Midbrain (tissue), 1 donor: ENCODE results near the gene GNL2.
"Not testable (repeated sequence)": the region's sequence is repeated elsewhere in the genome, so short reads cannot be mapped to it uniquely, and the experiment has no call there.

Experiments
- DNase-seq: peaks from one replicate; lab custom pipeline; 2025; lab: John Stamatoyannopoulos, UW

The GNL2 gene

GRCh38 chr1:37606481-37607263 lies 10.9 kb upstream of the GNL2 start:
- DNase-seq: no peak

- no peak for DNase-seq
Observed at GRCh38 chr1:37605806-37606474, 10.2 kb upstream of the GNL2 start.

DNA sequence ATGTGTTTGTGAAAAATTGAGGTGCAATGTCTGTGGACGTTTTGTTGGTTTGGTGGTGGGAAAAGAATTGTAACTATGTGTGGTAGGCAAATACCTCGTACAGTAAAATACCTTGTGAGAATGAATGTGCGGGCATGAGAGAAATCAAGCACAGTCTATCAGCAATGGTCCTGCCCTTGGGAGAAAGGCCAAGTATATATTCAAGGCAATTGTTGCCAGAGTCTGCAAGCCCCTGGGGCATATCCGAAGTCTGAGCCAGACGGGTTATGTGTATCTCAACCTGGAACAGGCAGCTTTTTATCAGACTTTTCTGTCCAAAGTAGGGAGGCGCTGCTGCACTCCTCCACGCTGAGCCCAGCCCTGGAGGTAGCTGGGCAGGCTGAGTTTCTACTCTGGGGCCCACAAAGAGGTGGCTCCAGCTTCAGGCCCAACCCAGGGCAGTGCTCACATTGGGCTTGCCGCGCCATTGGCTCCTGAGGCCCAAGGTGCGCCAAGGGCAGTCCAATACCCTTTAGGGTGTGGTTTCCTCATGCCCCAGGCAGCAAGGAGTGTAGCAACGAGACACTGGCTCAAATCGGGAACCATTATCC lies 9.4 kb upstream of the GNL2 start:
- no peak for DNase-seq

GRCh38 chr1:37602750-37603694 lies 7.3 kb upstream of the GNL2 start:
- no peak for DNase-seq

DNA sequence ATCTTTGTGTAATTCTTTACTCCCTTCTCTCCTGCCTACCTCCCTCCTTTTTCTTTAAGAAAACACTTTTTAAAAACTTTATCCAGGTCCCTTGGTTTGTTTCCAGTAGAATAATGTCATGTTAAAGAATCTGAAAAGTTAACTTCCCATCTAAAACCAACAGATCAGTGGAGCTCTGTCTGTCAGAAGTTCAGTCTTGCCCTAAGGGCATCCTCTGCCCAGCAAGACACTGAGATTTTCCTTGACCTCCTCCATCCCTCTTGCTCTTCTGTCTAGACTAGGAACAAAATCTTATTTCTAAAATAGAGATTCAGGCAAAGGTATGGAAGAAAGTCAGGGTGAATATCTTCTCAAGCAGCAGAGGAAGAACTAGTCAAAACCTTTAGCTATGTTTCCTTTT lies 5.7 kb upstream of the GNL2 start:
- no peak for DNase-seq

DNA sequence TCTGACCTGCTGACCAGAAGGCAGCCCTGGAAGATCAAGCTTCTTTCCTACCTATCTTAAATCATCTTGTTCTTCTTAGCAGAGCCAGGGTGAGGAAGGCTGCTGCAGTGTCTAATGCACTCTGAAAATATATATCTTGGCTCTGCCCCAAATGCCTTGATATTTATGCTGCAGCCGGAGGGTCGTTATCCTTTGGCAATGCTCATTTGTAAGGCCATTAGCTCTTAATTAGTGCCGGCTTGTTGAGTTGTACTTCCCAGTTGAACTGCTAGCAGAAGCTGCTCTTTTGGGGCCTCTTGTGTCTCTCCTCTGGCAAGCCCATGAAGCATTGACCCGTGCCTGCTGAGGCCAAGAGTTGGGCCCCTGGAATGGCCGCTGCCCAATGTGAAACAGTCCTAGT lies 4.2 kb upstream of the GNL2 start:
- DNase-seq: no peak

- DNase-seq: no peak
Observed at GRCh38 chr1:37596182-37596667, 488 bp upstream of the GNL2 start.

DNA sequence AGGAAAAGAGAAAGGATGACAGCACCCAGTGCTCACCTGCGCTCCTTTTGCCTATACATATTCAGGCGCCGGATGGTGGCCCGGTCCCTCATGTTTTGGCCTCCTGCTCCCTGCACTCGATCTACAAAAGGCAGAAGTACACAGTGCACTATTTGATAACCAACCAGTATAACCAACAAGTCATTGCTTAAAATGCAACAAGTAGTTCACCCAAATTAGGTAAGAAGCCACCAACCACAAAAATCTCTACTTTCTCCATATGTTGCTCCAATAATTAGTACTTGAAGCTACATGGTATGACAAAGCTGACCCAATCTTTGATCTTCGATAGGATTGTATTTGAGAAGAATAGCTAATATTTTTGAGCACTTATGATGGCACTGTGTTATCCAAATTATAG lies 2.0 kb downstream of the GNL2 start:
- DNase-seq: no peak

DNA sequence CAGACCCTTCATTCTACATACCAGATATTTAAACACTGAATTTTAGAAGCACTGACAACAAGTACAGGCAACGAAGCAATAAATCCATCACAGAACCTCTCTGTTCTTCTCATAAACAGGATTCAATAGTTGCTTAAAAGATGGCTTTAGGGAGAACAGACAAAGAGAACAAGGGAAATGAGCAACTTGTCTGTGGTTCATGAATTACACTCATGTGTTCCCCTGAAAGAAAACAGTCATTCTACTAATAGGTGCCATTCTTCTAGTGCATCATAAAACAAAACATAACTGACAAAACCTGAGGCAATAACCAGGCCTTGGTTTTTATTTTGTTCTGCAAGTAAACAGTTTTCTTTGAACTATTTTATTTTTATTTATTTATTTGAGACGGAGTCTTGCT lies 6.8 kb downstream of the GNL2 start:
- DNase-seq: no peak

DNA sequence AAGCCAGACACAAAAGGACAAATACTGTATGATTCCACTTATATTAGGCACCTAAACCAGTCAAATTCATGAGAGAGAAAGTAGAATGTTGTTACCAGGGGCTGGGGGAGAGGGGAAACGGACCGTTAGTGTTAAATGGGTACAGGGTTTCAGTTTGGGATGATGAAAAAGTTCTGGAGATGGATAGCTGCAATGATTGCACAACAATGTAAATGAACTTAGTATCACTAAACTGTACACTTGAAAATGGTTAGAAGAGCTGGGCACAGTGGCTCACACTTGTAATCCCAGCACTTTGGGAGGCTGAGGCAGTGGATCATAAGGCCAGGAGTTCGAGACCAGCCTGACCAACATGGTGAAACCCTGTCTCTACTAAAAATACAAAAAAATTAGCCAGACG lies 11.2 kb downstream of the GNL2 start:
- not testable (repeated sequence) for DNase-seq

DNA sequence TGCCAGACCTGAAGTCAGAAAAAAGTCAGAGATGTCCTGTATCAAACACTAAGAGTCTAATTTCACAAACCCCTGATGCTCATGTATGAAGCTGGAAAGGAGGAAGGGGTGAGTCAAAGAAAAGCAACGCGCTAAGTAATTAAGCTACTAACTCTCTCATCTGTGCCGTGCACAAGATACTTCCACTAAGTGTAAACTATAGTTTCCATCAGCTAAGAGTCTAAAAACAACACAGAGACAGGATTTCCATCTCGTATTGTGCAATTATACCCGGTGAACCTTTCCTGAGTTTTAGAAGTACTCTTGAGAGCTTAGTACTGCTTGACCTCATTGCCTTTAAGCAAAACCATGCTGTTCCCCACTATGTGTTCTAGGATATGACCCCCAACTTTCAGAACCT lies 20.0 kb downstream of the GNL2 start:
- DNase-seq: no peak

DNA sequence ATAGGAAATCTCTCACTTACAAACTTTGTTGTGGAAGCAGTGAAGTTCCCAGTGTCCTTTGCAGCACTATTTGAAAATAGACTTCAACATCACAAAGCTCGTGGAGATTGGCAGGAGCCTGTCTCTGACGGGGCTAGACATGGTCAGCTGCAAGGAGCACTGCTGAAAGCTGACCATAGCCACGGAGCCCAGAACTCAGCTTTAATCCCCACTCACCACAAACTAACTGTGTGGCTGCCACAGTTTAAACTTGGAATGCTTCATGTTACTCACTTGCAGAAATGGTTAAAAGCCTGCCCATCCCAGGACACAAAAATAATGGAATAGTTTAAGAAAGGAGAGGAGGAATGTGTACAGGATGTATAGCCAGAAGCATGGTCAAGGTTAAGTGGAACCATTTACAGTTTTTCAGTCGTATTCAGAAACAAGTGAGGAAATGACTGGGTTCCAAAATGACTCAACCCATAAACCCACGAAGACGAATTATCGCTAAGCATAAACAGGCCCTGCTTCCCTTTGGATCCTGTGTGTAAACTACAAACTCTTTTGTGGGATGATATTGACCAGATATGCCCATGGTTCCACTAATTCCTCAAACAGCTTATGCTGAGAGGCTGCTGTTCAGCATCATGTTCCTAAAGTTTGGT lies 20.8 kb downstream of the GNL2 start:
- DNase-seq: no peak

DNA sequence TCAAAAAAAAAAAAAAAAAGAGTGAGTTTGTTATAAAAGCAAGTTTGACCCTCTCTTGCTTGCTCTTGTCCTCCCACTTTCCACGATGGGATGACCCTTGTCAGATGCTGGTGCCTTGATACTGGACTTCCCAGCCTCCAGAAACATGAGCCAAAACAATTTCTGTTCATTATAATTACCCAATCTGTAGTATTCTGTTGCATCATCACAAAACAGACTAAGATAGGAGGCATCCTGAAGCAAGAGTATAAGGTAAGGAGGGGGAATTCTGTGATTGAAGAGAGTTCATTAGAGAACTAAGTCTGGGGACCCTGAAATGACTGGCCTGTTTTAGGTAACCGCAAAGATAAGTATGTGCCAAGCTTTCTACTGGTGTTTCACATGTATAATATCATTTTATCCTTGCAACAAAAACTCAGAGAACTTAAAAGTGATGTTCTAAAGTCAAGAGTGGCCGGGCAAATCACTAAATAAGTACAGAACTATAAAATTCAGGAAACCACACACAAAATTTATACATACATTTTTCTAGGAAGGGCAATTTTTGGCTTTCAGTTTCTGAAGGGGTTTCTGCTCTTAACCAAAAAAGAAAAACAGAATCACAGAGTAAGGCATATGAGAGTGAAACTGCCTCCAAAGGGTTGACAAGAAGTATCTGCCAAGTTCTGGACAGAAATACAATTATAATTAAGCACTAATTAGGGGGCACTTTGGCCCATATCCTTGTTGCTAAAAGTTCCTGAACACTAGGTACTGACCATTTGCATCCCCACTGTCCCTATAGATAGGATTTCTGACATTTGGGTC lies 25.0 kb downstream of the GNL2 start:
- DNase-seq: no peak

DNA sequence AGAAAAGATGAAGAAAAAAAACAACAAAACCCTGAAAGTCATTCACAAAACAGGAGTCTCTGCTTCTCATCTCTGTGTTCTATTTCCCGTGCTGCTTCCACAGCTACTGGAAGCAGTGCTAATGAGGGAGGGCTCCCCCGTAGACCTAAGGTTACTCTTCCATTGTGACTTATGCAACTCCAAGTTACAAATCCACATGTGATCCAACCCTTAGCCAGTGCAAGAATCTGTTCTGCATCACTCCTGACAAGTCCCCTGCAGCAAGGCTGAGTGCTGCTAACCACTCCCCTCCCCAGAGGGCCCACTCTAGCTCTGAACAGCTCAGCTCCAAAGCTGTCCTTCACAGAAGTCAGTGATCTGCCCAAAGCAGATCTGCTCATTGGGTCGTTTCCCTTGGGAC lies 28.7 kb downstream of the GNL2 start:
- DNase-seq: no peak

- no peak for DNase-seq
Observed at GRCh38 chr1:37564892-37565291, 30.8 kb downstream of the GNL2 start.

GRCh38 chr1:37562984-37563383 lies 32.8 kb downstream of the GNL2 start:
- no peak for DNase-seq

GRCh38 chr1:37561133-37562132 lies 34.3 kb downstream of the GNL2 start:
- no peak for DNase-seq

DNA sequence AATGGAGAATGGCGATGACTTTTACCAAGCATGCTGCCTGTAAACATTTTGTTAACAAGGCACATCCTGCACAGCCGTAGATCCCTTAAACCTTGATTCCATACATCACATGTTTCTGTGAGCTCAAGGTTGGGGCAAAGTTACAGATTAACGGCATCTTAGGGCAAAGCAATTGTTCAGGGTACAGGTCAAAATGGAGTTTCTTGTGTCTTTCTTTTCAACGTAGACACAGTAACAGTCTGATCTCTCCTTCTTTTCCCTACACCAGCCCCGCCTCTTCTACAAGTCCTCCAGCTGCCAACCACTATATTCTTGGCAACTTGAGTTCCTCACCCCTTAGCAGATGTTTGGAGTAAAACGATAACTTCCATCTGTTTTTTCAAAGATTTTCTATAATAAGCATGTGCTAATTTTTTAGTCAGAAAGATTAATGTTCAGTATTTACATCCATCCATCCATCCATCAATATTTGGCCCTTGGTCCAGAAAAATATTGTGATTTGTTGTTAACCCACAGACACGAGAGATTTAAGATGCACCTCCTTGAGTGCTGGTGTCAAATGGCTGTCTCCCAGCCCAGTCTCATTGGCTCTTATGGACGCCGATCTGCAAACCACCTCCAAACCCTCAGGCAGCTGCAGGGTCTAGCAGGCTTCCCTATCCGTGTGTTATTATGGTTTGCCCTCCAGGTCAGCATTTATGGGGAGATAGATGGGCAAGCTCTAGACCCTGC lies 35.2 kb downstream of the GNL2 start:
- no peak for DNase-seq

DNA sequence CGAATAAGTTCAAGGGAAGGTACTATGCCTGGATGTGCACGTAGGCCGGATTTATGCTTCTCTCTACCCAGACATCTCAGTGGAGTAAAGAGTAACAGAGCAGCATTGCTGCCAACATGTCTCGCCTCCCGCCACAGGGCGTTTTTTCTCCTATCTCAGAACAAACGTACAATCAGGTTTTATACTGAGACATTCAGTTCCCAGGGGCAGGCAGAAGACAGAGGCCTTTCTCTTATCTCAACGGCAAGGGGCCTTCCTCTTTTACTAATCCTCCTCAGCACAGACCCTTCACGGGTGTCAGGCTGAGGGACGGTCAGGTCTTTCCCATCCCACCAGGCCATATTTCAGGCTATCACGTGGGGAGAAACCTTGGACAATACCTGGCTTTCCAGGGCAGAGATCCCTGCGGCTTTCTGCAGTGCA lies 35.8 kb downstream of the GNL2 start:
- not testable (repeated sequence) for DNase-seq
